ENCODE results near the gene DPEP2NB.

Gene DPEP2NB

DNA sequence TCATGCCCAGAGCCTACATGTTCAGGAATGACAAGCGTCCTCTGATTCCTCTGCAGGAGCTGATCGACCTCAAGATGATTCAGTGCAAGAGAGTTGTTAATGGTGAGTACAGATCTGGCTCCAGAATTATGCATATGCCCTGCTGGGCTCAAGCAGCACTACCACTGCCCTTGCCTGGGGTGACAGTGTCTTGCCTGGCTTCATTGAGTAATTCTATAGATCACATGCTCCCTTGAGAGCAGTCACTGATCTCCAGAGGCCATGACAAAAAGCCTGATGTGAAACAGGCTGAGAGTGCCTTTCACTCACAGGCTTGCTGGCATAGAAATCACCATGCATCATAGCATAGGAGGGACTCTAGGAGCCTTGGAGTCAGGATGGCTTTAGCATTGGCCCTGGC is 33.7 kb upstream of the DPEP2NB start:
- Histone ChIP-seq H3F3A (ENCODE audit: insufficient read depth) (no peaks in the 10 kb centered on the region), H3K4me3 (ENCODE audit: insufficient read depth, low read length, poor library complexity, severe bottlenecking) (no peak overlapping the region), H3K4me2 (ENCODE audit: low read depth, low read length, poor library complexity, severe bottlenecking) (no peak overlapping the region), H3K9me2 (replicated peaks; ENCODE audit: insufficient read depth, low read length) (no peaks in the 10 kb centered on the region), H3K36me3 (ENCODE audit: low read length) (no peaks in the 10 kb centered on the region), H3K9ac (ENCODE audit: low read length) (no peak overlapping the region), H3K27me3 (ENCODE audit: low read length) (no peaks in the 10 kb centered on the region), H3K79me2 (ENCODE audit: insufficient read depth, low read length) (no peaks in the 10 kb centered on the region), H3K27ac (ENCODE audit: low read depth, low read length) (no peak overlapping the region), H2AFZ (ENCODE audit: low read depth, low read length, severe bottlenecking) (no peak overlapping the region), H4K20me1 (ENCODE audit: low read depth, low read length) (no peaks in the 10 kb centered on the region), H3K9me3 (ENCODE audit: insufficient read depth, low read length) (no peaks in the 10 kb centered on the region)
- no peak for TF ChIP-seq EZH2phosphoT487 (conservative IDR thresholded peaks at IDR 0.05; ENCODE audit: low read length)
- TF ChIP-seq, protein P1, sequence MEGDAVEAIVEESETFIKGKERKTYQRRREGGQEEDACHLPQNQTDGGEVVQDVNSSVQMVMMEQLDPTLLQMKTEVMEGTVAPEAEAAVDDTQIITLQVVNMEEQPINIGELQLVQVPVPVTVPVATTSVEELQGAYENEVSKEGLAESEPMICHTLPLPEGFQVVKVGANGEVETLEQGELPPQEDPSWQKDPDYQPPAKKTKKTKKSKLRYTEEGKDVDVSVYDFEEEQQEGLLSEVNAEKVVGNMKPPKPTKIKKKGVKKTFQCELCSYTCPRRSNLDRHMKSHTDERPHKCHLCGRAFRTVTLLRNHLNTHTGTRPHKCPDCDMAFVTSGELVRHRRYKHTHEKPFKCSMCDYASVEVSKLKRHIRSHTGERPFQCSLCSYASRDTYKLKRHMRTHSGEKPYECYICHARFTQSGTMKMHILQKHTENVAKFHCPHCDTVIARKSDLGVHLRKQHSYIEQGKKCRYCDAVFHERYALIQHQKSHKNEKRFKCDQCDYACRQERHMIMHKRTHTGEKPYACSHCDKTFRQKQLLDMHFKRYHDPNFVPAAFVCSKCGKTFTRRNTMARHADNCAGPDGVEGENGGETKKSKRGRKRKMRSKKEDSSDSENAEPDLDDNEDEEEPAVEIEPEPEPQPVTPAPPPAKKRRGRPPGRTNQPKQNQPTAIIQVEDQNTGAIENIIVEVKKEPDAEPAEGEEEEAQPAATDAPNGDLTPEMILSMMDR (IDR thresholded peaks at IDR 0.05; ENCODE audit: insufficient read depth, low read length, poor library complexity, severe bottlenecking), result no peak

- H4K20me1 ChIP-seq (ENCODE audit: low read depth, low read length), result no peaks in the 10 kb centered on the region
- H3K79me2 ChIP-seq (ENCODE audit: insufficient read depth, low read length), result no peaks in the 10 kb centered on the region
- no peak overlapping the region for H3K4me2 ChIP-seq (ENCODE audit: low read depth, low read length, poor library complexity, severe bottlenecking)
- no peak overlapping the region for H2AFZ ChIP-seq (ENCODE audit: low read depth, low read length, severe bottlenecking)
- no peaks in the 10 kb centered on the region for H3K36me3 ChIP-seq (ENCODE audit: low read length)
- H3F3A ChIP-seq (ENCODE audit: insufficient read depth), result 0 out of 2 replicates have a peak, but pooled peaks cover 5% of the 10 kb centered on the region
- H3K4me3 ChIP-seq (ENCODE audit: insufficient read depth, low read length, poor library complexity, severe bottlenecking), result no peak overlapping the region
- TF ChIP-seq EZH2phosphoT487 (conservative IDR thresholded peaks at IDR 0.05; ENCODE audit: low read length), result no peak
- TF ChIP-seq, protein P1 (IDR thresholded peaks at IDR 0.05; ENCODE audit: insufficient read depth, low read length, poor library complexity, severe bottlenecking), result no peak
- H3K9me2 ChIP-seq (replicated peaks; ENCODE audit: insufficient read depth, low read length), result no peaks in the 10 kb centered on the region
- H3K9ac ChIP-seq (ENCODE audit: low read length), result no peak overlapping the region
- H3K9me3 ChIP-seq (ENCODE audit: insufficient read depth, low read length), result no peaks in the 10 kb centered on the region
- no peaks in the 10 kb centered on the region for H3K27me3 ChIP-seq (ENCODE audit: low read length)
- H3K27ac ChIP-seq (ENCODE audit: low read depth, low read length), result no peak overlapping the region
Observed at GRCh38 chr16:68047987-68048386, 32.3 kb upstream of the DPEP2NB start.

DNA sequence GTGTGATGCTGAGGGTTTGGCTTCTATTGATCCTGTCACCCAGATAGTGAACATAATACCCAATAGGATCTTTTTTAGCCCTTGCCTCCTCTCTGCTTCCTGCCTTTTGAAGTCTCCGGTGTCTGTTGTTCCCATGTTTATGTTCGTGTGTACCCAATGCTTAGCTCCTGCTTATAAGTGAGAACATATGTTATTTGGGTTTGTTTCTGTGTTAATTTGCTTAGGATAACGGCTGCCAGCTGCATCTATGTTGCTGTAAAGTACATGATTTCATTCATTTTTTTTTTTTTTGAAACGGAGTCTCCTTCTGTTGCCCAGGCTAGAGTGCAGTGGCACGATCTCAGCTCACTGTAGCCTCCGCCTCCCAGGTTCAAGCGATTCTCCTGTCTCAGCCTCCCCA is 30.4 kb upstream of the DPEP2NB start:
- no peaks in the 10 kb centered on the region for H3K79me2 ChIP-seq (ENCODE audit: insufficient read depth, low read length)
- no peak overlapping the region for H3K9ac ChIP-seq (ENCODE audit: low read length)
- H3K36me3 ChIP-seq (ENCODE audit: low read length), result no peaks in the 10 kb centered on the region
- no peak for TF ChIP-seq EZH2phosphoT487 (conservative IDR thresholded peaks at IDR 0.05; ENCODE audit: low read length)
- H3K27me3 ChIP-seq (ENCODE audit: low read length), result no peaks in the 10 kb centered on the region
- no peak overlapping the region for H3K4me2 ChIP-seq (ENCODE audit: low read depth, low read length, poor library complexity, severe bottlenecking)
- H3K27ac ChIP-seq (ENCODE audit: low read depth, low read length), result no peak overlapping the region
- H3K9me2 ChIP-seq (replicated peaks; ENCODE audit: insufficient read depth, low read length), result no peaks in the 10 kb centered on the region
- H3K9me3 ChIP-seq (ENCODE audit: insufficient read depth, low read length), result no peaks in the 10 kb centered on the region
- H3K4me3 ChIP-seq (ENCODE audit: insufficient read depth, low read length, poor library complexity, severe bottlenecking), result no peak overlapping the region
- H4K20me1 ChIP-seq (ENCODE audit: low read depth, low read length), result no peaks in the 10 kb centered on the region
- no peak overlapping the region for H2AFZ ChIP-seq (ENCODE audit: low read depth, low read length, severe bottlenecking)
- 0 out of 2 replicates have a peak, but pooled peaks cover 5% of the 10 kb centered on the region for H3F3A ChIP-seq (ENCODE audit: insufficient read depth)

DNA sequence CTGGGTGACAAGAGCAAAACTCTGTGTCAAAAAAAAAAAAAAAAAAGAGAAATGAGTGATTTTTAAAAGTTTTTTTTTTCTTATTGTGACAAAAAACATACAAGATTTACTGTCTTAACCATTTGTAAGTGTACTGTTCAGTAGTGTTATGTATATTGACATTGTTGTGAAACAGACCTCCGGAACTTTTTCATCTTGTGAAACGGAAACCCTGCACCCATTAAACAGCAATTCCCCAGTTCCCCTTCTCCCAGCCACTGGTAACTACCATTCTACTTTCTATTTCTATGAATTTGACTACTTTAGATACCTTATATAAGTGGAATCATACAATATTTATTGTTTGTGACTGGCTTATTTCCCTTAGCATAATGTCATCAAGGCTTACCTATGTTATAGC is 26.1 kb upstream of the DPEP2NB start:
- Histone ChIP-seq H2AFZ (ENCODE audit: low read depth, low read length, severe bottlenecking) (no peak overlapping the region), H3K9me3 (ENCODE audit: insufficient read depth, low read length) (no peaks in the 10 kb centered on the region), H3K4me3 (ENCODE audit: insufficient read depth, low read length, poor library complexity, severe bottlenecking) (no peak overlapping the region), H3K36me3 (ENCODE audit: low read length) (no peaks in the 10 kb centered on the region), H3K27ac (ENCODE audit: low read depth, low read length) (no peak overlapping the region), H4K20me1 (ENCODE audit: low read depth, low read length) (no peaks in the 10 kb centered on the region), H3F3A (ENCODE audit: insufficient read depth) (0 out of 2 replicates have a peak, but pooled peaks cover 5% of the 10 kb centered on the region), H3K9me2 (replicated peaks; ENCODE audit: insufficient read depth, low read length) (no peaks in the 10 kb centered on the region), H3K79me2 (ENCODE audit: insufficient read depth, low read length) (no peaks in the 10 kb centered on the region), H3K4me2 (ENCODE audit: low read depth, low read length, poor library complexity, severe bottlenecking) (no peak overlapping the region), H3K9ac (ENCODE audit: low read length) (no peak overlapping the region), H3K27me3 (ENCODE audit: low read length) (no peaks in the 10 kb centered on the region)
- TF ChIP-seq, protein P1 (IDR thresholded peaks at IDR 0.05; ENCODE audit: insufficient read depth, low read length, poor library complexity, severe bottlenecking), result no peak
- TF ChIP-seq EZH2phosphoT487 (conservative IDR thresholded peaks at IDR 0.05; ENCODE audit: low read length), result no peak

Measured in SU-DHL-6 (cell line).